Vagina (tissue), 2 donors: ENCODE results near the gene TUBGCP3.

ENCODE experiments used
- POLR2AphosphoS5 ChIP-seq, 2 donors: sonication (generic); formaldehyde crosslinking; IDR thresholded peaks; one replicate each; pipeline ENCODE4 v1.9.0; 2017; ENCODE audit warnings: antibody characterized with exemption in 2 of 2, mild to moderate bottlenecking in 2 of 2, low read depth in 1 of 2; ENCODE audit not compliant: insufficient read depth in 1 of 2
- TF ChIP-seq, protein P1 (sequence below), 3 experiments: fragments of 450-650 bp in 2 of 3; fragments of 200-600 bp in 1 of 3; sonication (generic) in 1 of 3; IDR thresholded peaks; one replicate each; pipeline ENCODE4 v1.5.1; 2017 to 2019; ENCODE audit warnings: antibody characterized with exemption in 3 of 3, mild to moderate bottlenecking in 2 of 3, moderate library complexity in 2 of 3

DNA sequence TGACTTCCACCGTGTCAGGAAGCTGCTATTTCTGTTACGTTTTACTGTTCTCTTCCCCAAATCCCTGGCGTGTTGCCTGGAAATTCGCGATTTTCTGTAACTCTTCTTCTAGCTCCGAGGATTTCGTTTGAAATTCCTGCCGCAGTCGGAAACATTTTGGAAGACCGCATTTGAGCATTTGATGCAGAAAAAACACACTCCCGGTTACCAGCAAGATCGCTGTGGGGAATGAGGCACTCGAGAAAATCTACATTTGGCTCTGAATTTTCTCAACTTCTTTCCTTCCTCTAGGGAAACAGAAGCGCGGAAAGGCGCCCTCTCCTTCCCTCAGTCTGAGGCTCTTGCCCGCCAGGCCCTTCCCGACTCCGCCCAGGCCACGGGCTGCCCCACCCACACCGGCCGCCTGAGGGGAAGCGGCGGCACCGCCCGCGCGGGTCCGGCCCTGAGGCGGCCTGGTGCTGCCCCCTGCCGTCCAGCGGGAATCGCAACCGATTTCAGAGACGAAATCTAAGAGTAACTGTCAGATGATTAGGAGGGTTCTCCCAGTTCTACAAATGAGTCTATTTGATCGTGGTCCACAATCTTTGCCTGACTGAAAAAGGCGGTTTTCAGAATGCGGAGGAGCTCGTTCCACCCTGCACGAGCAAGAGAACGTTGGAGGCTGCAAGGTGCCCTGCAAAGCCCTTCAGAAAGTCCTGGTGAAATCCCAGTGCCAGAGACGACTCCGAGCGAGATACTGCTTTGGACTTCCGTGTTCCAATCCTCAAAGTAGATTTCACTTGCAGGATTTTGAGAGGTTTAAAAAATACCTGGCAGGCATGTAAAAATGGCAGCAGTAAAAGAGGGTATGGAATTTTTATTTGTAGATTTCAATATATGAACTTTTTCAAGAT lies 18.4 kb upstream of the TUBGCP3 start:
- TF ChIP-seq, protein P1, sequence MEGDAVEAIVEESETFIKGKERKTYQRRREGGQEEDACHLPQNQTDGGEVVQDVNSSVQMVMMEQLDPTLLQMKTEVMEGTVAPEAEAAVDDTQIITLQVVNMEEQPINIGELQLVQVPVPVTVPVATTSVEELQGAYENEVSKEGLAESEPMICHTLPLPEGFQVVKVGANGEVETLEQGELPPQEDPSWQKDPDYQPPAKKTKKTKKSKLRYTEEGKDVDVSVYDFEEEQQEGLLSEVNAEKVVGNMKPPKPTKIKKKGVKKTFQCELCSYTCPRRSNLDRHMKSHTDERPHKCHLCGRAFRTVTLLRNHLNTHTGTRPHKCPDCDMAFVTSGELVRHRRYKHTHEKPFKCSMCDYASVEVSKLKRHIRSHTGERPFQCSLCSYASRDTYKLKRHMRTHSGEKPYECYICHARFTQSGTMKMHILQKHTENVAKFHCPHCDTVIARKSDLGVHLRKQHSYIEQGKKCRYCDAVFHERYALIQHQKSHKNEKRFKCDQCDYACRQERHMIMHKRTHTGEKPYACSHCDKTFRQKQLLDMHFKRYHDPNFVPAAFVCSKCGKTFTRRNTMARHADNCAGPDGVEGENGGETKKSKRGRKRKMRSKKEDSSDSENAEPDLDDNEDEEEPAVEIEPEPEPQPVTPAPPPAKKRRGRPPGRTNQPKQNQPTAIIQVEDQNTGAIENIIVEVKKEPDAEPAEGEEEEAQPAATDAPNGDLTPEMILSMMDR (IDR thresholded peaks at IDR 0.05) = peak; percentile 79 to 97 (median 89)
- TF ChIP-seq POLR2AphosphoS5 (IDR thresholded peaks at IDR 0.05; ENCODE audit: insufficient read depth in 1 of 2, low read depth in 1 of 2) = peak; percentile 13 to 65
